Naive thymus-derived CD8-positive, alpha-beta T cell (primary cell): ENCODE data around the gene ATP13A1. TPM values are rescaled to one million over a fixed set of nuclear protein-coding genes. Genes with fewer than 3 reads are reported as not detected.
A peak's percentile ranks its signal among the peaks of the same experiment; 100 is the strongest.
"Not testable (repeated sequence)": the region's sequence is repeated elsewhere in the genome, so short reads cannot be mapped to it uniquely, and the experiment has no call there.

Experiments used
- ATAC-seq, 2 donors: fragments of 150-1000 bp; cut with Tn5 transposase in 1 of 2; sonication (Bioruptor Pico), chemical (Tn5 transposase) in 1 of 2; 1 replicate in 1 of 2; 2 replicates in 1 of 2; pipeline ENCODE4 v1.10.0; 2021; ENCODE audit warnings: mild to moderate bottlenecking in 2 of 2, moderate library complexity in 2 of 2
- POLR2A ChIA-PET: fragments of 350-600 bp; sonication (Branson Sonifier 250); formaldehyde crosslinking; loops from one replicate; lab custom pipeline; 2021; ENCODE audit warnings: antibody characterized with exemption; lab: Charles Lee
- DNase-seq, 10 donors: peaks; one replicate each; pipeline versions ENCODE4 v3.0.0 to v3.0.0-alpha.2; 2020 to 2022
- H3K27ac Mint-ChIP-seq, 10 donors: one replicate each; pipeline ENCODE4 v1.8.0; 2020 to 2022; ENCODE audit warnings: mild to moderate bottlenecking in 10 of 10, mixed read lengths in 10 of 10, moderate library complexity in 4 of 10, inconsistent platforms in 1 of 10
- H3K27me3 Mint-ChIP-seq, 5 donors: one replicate each; pipeline ENCODE4 v1.8.0; 2021 to 2022; ENCODE audit warnings: mixed read lengths in 5 of 5
- H3K36me3 Mint-ChIP-seq, 3 donors: one replicate each; pipeline ENCODE4 v1.8.0; 2020 to 2022; ENCODE audit warnings: mixed read lengths in 3 of 3, mild to moderate bottlenecking in 2 of 3, inconsistent platforms in 1 of 3
- H3K4me1 Mint-ChIP-seq, 4 donors: one replicate each; pipeline ENCODE4 v1.8.0; 2021 to 2022; ENCODE audit warnings: mixed read lengths in 4 of 4
- H3K4me3 Mint-ChIP-seq, 10 donors: one replicate each; pipeline ENCODE4 v1.8.0; 2020 to 2022; ENCODE audit warnings: mild to moderate bottlenecking in 10 of 10, mixed read lengths in 10 of 10, moderate library complexity in 6 of 10, inconsistent platforms in 1 of 10
- H3K9me3 Mint-ChIP-seq, 9 donors: one replicate each; pipeline ENCODE4 v1.8.0; 2020 to 2022; ENCODE audit warnings: mixed read lengths in 9 of 9, mild to moderate bottlenecking in 3 of 9, inconsistent platforms in 1 of 9, moderate library complexity in 1 of 9
- polyA plus RNA-seq, 3 donors: library from polyadenylated mRNA; unstranded; fragments of 300-500 nt; fragmentation: Illumina TruSeq; gene quantifications; one replicate each; pipeline ENCODE4 v1.2.3, GENCODE V29; 2021
- total RNA-seq, 8 experiments: library from RNA in 2 of 8; stranded (reverse) in 2 of 8; gene quantifications; one replicate each; pipeline ENCODE4 v1.2.3 and lab custom pipeline; 2021 to 2026

The ATP13A1 gene
- total and polyA plus RNA-seq, 5 experiments from 2014 or later = 15.3 to 158 (median 46.7) TPM

- DNase-seq = no peak
- POLR2A ChIA-PET = interaction anchor here (0.9 to 1.5 kb wide), 3 partner anchors 9 to 15 kb away, joined by 3 to 15 read pairs (median 7); partner anchors contain the start of gene LPAR2
- H3K4me1 Mint-ChIP-seq = peaks cover 28 to 65% (median 54%) of the 10 kb centered on the region in 4 donors
- H3K36me3 Mint-ChIP-seq = peaks cover 0 to 17% (median 16%) of the 10 kb centered on the region in 3 donors
- peak overlapping the region in 1 of 10 donors; percentile 17 for H3K4me3 Mint-ChIP-seq
- H3K27ac Mint-ChIP-seq = peak overlapping the region in 3 of 10 donors; percentile 30 to 54 (median 52)
- no peaks in the 10 kb centered on the region for H3K9me3 Mint-ChIP-seq
- H3K27me3 Mint-ChIP-seq = no peaks in the 10 kb centered on the region
- no peak for ATAC-seq
Measured at GRCh38 chr19:19613506-19613905, 50.0 kb downstream of the ATP13A1 start.

- no peaks in the 10 kb centered on the region for H3K9me3 Mint-ChIP-seq
- no peak for DNase-seq
- H3K27me3 Mint-ChIP-seq = no peaks in the 10 kb centered on the region
- POLR2A ChIA-PET = interaction anchor here (0.7 to 1.3 kb wide), 4 partner anchors 13 to 73 kb away, joined by 3 to 5 read pairs (median 4); partner anchors contain the start of gene CILP2
- H3K4me1 Mint-ChIP-seq = peaks cover 21 to 60% (median 44%) of the 10 kb centered on the region in 4 donors
- peak overlapping the region in 4 of 10 donors; percentile 8 to 71 (median 45) for H3K27ac Mint-ChIP-seq
- H3K4me3 Mint-ChIP-seq = no peak overlapping the region
- H3K36me3 Mint-ChIP-seq = peaks cover 0 to 21% (median 18%) of the 10 kb centered on the region in 3 donors
- ATAC-seq = no peak
Measured at GRCh38 chr19:19610376-19611202, 52.9 kb downstream of the ATP13A1 start.

- not testable (repeated sequence) for DNase-seq, ATAC-seq, H3K9me3 Mint-ChIP-seq, H3K27me3 Mint-ChIP-seq
- Mint-ChIP-seq H3K4me1 (peaks cover 23 to 61% (median 43%) of the 10 kb centered on the region in 4 donors), H3K36me3 (peaks cover 0 to 13% (median 10%) of the 10 kb centered on the region in 3 donors), H3K27ac (peak overlapping the region in 9 of 10 donors; percentile 81 to 96 (median 94)), H3K4me3 (peak overlapping the region in 4 of 10 donors; percentile 4 to 77 (median 38))
- POLR2A ChIA-PET = interaction anchor here (0.6 to 7.5 kb wide), 5 partner anchors 17 to 414 kb away, joined by 3 to 39 read pairs (median 5); partner anchors contain the start of genes ATP13A1 and LPAR2
Measured at GRCh38 chr19:19606686-19607085, 56.8 kb downstream of the ATP13A1 start.

GRCh38 chr19:19606021-19606420 lies 57.5 kb downstream of the ATP13A1 start:
- POLR2A ChIA-PET = interaction anchor here (0.6 to 7.5 kb wide), 9 partner anchors 9 to 221 kb away, joined by 3 to 39 read pairs (median 4); partner anchors contain the start of genes ATP13A1 and LPAR2
- no peaks in the 10 kb centered on the region for H3K9me3 Mint-ChIP-seq
- H3K4me1 Mint-ChIP-seq = peaks cover 30 to 66% (median 50%) of the 10 kb centered on the region in 4 donors
- H3K27me3 Mint-ChIP-seq = no peaks in the 10 kb centered on the region
- DNase-seq (peak in 7 of 10 donors; percentile 37 to 73 (median 45)), ATAC-seq (peak; percentile 73 to 85)
- peak overlapping the region in 8 of 10 donors; percentile 33 to 79 (median 62) for H3K4me3 Mint-ChIP-seq
- H3K36me3 Mint-ChIP-seq = peaks cover 0 to 13% (median 10%) of the 10 kb centered on the region in 3 donors
- H3K27ac Mint-ChIP-seq = peak overlapping the region; percentile 81 to 96 (median 92)

GRCh38 chr19:19602713-19603324 lies 60.7 kb downstream of the ATP13A1 start:
- no peaks in the 10 kb centered on the region for H3K36me3 Mint-ChIP-seq
- no peak for DNase-seq
- no peak for ATAC-seq
- no peaks in the 10 kb centered on the region for H3K27me3 Mint-ChIP-seq
- H3K4me1 Mint-ChIP-seq = peaks cover 31 to 72% (median 59%) of the 10 kb centered on the region in 4 donors
- POLR2A ChIA-PET = interaction anchor here (0.6 to 7.5 kb wide), 16 partner anchors 13 to 187 kb away, joined by 3 to 39 read pairs (median 4); partner anchors contain the start of genes CILP2, GMIP, LPAR2 and PBX4
- H3K27ac Mint-ChIP-seq = peak overlapping the region; percentile 57 to 94 (median 88)
- H3K4me3 Mint-ChIP-seq = peak overlapping the region in 9 of 10 donors; percentile 44 to 74 (median 60)
- H3K9me3 Mint-ChIP-seq = no peaks in the 10 kb centered on the region

GRCh38 chr19:19602136-19602712 lies 61.3 kb downstream of the ATP13A1 start:
- Mint-ChIP-seq H3K4me3 (peak overlapping the region; percentile 44 to 74 (median 60)), H3K36me3 (peaks cover 0 to under 1% (median 0%) of the 10 kb centered on the region in 3 donors), H3K27ac (peak overlapping the region; percentile 57 to 94 (median 88)), H3K4me1 (peaks cover 34 to 77% (median 64%) of the 10 kb centered on the region in 4 donors), H3K27me3 (no peaks in the 10 kb centered on the region), H3K9me3 (no peaks in the 10 kb centered on the region)
- ATAC-seq (peak in 1 of 2 donors; percentile 10), DNase-seq (peak in 6 of 10 donors; percentile 16 to 66 (median 56))
- POLR2A ChIA-PET = interaction anchor here (0.6 to 7.5 kb wide), 18 partner anchors 12 to 310 kb away, joined by 3 to 39 read pairs (median 3); partner anchors contain the start of genes CILP2, GMIP, LPAR2 and PBX4

- Mint-ChIP-seq H3K4me1 (peaks cover 28 to 75% (median 60%) of the 10 kb centered on the region in 4 donors), H3K4me3 (peak overlapping the region in 9 of 10 donors; percentile 1 to 74 (median 53)), H3K36me3 (peaks cover 0 to 2% (median 2%) of the 10 kb centered on the region in 3 donors), H3K27ac (peak overlapping the region; percentile 57 to 94 (median 83)), H3K9me3 (no peaks in the 10 kb centered on the region), H3K27me3 (no peaks in the 10 kb centered on the region)
- POLR2A ChIA-PET = interaction anchor here (0.7 to 7.5 kb wide), 6 partner anchors 8 to 965 kb away, joined by 3 to 39 read pairs (median 7); partner anchors contain the start of gene ZNF737
- no peak for ATAC-seq
- DNase-seq = no peak
Measured at GRCh38 chr19:19600793-19601330, 62.6 kb downstream of the ATP13A1 start.

GRCh38 chr19:19598728-19599451 lies 64.6 kb downstream of the ATP13A1 start:
- not testable (repeated sequence) for H3K27me3 Mint-ChIP-seq, H3K9me3 Mint-ChIP-seq, H3K36me3 Mint-ChIP-seq
- POLR2A ChIA-PET = interaction anchor here (0.5 to 4.2 kb wide), 29 partner anchors 8 to 1590 kb away, joined by 3 to 35 read pairs (median 4); partner anchors contain the start of genes ATP13A1, GMIP, LPAR2 and NDUFA13
- H3K4me1 Mint-ChIP-seq = peaks cover 32 to 80% (median 66%) of the 10 kb centered on the region in 4 donors
- peak overlapping the region; percentile 90 to 99 (median 98) for H3K27ac Mint-ChIP-seq
- DNase-seq = peak; percentile 40 to 89 (median 76)
- ATAC-seq = peak; percentile 67 to 74
- H3K4me3 Mint-ChIP-seq = peak overlapping the region; percentile 62 to 87 (median 80)

GRCh38 chr19:19597809-19598306 lies 65.6 kb downstream of the ATP13A1 start:
- H3K9me3 Mint-ChIP-seq = no peaks in the 10 kb centered on the region
- peaks cover 0 to 6% (median 2%) of the 10 kb centered on the region in 3 donors for H3K36me3 Mint-ChIP-seq
- peak overlapping the region; percentile 62 to 87 (median 80) for H3K4me3 Mint-ChIP-seq
- no peaks in the 10 kb centered on the region for H3K27me3 Mint-ChIP-seq
- POLR2A ChIA-PET = interaction anchor here (0.6 to 4.2 kb wide), 21 partner anchors 9 to 268 kb away, joined by 3 to 35 read pairs (median 5); partner anchors contain the start of genes ATP13A1, GMIP, LPAR2 and NDUFA13
- peak overlapping the region; percentile 90 to 99 (median 98) for H3K27ac Mint-ChIP-seq
- peak in 8 of 10 donors; percentile 62 to 87 (median 76) for DNase-seq
- H3K4me1 Mint-ChIP-seq = peaks cover 26 to 76% (median 57%) of the 10 kb centered on the region in 4 donors
- ATAC-seq = peak; percentile 69 to 81
